Inflammatory macrophage treated with lipopolysaccharide for 1 hour (primary cell): ENCODE results near the gene DLEC1.
A peak's percentile ranks its signal among the peaks of the same experiment; 100 is the strongest.

ENCODE experiments used
- DNase-seq, 2 donors: peaks; one replicate each; pipeline ENCODE4 v3.0.0-alpha.2; 2020 to 2022

Gene DLEC1, protein sequence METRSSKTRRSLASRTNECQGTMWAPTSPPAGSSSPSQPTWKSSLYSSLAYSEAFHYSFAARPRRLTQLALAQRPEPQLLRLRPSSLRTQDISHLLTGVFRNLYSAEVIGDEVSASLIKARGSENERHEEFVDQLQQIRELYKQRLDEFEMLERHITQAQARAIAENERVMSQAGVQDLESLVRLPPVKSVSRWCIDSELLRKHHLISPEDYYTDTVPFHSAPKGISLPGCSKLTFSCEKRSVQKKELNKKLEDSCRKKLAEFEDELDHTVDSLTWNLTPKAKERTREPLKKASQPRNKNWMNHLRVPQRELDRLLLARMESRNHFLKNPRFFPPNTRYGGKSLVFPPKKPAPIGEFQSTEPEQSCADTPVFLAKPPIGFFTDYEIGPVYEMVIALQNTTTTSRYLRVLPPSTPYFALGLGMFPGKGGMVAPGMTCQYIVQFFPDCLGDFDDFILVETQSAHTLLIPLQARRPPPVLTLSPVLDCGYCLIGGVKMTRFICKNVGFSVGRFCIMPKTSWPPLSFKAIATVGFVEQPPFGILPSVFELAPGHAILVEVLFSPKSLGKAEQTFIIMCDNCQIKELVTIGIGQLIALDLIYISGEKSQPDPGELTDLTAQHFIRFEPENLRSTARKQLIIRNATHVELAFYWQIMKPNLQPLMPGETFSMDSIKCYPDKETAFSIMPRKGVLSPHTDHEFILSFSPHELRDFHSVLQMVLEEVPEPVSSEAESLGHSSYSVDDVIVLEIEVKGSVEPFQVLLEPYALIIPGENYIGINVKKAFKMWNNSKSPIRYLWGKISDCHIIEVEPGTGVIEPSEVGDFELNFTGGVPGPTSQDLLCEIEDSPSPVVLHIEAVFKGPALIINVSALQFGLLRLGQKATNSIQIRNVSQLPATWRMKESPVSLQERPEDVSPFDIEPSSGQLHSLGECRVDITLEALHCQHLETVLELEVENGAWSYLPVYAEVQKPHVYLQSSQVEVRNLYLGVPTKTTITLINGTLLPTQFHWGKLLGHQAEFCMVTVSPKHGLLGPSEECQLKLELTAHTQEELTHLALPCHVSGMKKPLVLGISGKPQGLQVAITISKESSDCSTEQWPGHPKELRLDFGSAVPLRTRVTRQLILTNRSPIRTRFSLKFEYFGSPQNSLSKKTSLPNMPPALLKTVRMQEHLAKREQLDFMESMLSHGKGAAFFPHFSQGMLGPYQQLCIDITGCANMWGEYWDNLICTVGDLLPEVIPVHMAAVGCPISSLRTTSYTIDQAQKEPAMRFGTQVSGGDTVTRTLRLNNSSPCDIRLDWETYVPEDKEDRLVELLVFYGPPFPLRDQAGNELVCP (N-terminal part only)

DNA sequence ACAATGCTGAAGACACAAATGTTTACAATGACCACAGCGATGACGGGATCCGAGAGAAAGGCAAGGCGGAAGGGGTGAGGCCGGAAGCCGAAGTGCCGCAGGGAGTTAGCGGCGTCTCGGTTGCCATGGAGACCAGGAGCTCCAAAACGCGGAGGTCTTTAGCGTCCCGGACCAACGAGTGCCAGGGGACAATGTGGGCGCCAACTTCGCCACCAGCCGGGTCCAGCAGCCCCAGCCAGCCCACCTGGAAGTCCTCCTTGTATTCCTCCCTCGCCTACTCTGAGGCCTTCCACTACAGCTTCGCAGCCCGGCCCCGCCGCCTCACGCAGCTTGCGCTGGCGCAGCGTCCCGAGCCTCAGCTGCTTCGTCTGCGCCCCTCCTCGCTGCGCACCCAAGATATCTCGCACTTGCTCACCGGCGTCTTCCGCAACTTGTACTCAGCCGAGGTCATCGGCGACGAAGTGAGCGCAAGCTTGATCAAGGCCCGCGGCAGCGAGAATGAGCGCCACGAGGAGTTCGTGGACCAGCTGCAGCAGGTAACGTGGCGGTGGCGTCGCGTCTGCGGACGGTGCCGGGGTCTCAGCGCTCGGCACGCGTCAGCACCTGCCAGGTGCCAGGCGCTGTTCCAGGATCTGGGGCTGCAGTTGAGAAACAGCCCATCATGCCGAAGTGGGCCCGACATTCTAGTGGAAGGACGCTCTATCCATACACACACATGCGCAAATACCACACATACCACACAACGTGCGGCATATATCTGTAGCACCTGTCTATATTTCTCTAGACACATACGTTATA, at the start of gene DLEC1:
TSS of gene DLEC1 (plus strand) at position 108 of the 798 bp plus-strand sequence. CDS start at position 126, 18 bp downstream.
- peak; percentile 57 to 76 for DNase-seq

DNA sequence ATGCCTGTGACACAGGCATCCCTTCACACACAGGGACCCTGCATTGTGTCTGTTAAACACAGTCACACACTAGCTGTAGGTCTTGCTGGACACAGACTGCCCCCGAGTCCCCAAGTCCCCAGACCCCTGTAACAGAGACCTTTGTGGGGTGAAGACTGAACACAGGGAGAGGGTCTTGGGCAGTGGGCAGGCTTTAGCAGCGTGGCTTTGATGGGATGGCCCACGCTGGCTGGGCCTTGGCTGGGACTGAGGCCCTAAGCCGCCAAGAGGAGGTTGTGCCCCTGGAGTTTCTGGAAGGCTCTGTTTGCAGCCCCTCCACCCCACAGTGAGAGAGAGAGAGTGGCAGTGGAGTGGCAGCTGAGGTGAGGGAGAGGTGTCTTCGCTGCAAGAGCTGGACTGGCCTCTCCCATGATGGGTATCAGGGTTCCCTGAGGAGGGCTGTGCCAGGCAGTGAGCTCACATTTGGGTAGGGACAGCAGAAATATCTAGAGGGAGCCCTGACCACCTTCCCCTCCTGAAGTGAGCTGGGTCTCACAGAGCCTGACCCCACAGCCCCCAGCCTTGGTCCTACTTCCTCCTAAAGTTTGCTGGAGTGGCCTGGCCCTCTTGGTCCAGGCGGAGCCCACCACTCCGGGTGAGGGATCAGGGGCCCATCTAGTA, 49.1 kb upstream of the DLEC1 start:
- DNase-seq, result no peak

DNA sequence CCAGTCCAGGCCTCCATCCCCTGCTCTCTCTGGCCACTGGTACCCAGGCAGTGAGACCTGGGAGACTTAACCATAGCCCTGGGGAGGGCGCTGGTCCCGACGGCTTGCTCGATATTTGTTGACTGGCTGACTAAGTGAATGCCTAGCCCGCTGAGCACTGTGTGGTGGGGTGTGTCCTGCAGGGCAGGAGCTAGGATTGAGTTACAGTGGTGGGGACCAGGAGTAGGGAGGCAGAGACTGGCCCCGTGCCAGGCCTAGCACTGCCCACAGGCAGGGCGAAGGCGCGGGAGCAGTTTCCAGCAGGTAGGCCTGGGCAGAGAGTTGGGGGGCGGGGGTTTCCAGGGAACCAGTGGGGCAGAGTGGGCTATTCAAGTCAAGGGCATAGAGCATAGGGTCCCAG, 48.5 kb upstream of the DLEC1 start, which contains the start of gene VILL:
TSS of gene VILL (plus strand) at position 260 of the 400 bp plus-strand sequence. CDS start 2,887 bp downstream, outside the sequence.
- no peak for DNase-seq

DNA sequence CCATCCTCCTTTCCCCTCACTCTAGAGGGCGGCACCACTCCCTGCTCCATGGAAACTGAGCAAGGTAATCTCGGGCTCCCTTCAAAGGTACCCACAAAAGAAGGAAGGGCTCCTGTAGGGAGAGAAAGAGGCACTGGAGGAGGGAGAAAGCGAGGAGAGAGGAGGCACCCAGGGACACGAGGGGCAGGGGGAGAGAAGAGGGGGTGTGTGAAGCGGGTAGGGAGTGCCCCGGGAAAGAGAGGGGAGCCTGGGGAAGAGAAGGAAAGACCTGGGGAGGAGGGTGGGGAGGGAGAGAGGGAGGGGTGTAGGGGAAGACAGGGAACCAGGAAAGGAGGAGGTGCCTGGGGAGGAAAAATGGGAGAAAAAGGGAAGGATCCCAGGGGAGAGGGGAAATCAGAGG, 47.9 kb upstream of the DLEC1 start:
- DNase-seq, result no peak

DNA sequence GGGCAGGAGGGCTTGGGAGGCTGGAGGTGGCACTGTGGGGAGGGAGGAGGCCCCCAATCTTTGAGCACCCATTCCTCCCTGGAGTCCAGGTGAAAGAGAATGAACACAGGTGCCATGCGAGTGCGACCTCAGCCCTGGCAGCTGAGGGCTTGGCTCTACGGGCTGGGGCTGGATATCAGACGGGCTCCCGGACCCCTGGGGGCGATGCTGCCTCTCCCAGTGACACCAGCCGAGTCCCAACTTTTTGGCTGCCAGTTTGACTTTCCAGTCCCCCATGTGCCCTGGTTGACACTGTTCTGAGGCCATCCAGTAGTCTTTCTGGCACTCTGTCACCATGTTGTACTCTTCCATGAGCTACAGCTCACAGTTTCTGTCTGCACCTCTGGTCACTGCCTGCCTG, 47.2 kb upstream of the DLEC1 start:
- DNase-seq, result no peak

DNA sequence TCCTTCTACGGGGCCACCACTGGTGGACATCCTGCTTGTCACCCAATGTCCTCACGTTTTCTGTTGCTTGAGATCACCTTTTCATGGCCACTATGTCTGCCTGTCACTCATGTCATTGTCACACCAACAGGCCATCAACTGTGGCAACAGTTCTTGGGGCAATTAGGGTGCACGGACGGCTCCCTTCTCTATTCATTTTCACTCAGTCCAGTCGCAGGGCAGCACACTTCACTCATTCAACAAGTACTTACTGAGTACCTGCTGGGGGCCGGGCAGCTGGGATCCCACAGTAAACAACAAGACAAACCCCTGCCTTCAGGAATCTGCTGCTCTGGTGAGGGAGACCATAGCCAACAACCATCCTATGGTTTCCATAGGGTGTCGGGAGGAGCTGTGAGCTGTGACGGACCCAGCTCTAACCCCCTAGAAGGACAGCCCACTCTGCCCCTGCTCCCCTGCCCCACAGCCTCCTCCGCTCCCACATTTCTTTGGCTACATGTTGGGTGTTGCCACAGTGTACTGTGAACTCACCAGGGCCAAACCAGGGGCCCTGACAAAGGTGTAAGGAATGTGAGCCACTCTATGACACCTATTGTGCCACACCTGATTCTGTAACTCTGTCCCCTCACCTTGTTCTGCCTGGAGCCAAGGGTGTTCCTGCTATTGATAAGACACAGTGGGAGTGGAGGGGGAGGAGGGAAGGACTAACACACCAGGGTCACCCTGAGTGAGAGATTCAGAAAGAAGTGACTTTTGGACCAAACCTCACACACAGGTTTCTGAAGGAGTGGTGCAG, 46.5 kb upstream of the DLEC1 start:
- DNase-seq, result no peak

DNA sequence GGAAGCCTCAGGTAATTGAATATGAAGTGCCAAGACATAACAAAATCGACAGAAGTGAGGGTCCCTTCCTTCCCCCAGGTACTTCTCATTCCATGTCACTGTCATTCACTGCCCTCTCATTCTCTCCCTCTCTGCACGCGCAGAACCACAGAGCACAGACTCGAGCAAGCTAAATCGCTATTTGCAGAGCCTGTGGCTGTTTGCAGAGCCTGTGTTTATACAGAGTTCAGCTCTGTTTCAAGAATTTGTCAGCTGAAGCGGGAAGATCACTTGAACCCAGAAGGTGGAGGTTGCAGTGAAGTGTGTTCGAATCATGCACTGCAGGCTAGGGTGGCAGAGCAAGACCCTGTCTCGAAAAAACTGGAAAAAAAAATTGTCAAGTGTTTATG, 45.9 kb upstream of the DLEC1 start:
- no peak for DNase-seq

DNA sequence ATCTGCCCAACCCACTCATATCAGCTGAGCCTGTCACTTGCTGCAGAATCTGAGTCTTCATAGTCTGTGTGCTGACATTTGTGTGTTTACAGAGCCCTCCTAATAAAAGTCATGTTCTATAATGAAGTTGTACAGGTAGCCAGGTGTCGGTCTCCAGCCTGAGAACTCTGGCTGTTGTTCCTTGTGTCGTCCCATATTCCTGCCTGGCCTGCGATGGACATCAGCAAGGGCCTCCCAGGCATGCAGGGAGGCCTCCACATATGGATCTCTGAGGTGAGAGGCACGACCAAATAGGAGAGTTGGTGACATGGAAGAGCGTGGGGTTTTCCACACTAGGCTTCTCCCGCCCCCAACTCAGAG, 45.6 kb upstream of the DLEC1 start:
- DNase-seq, result peak in 1 of 2 donors; percentile 23

DNA sequence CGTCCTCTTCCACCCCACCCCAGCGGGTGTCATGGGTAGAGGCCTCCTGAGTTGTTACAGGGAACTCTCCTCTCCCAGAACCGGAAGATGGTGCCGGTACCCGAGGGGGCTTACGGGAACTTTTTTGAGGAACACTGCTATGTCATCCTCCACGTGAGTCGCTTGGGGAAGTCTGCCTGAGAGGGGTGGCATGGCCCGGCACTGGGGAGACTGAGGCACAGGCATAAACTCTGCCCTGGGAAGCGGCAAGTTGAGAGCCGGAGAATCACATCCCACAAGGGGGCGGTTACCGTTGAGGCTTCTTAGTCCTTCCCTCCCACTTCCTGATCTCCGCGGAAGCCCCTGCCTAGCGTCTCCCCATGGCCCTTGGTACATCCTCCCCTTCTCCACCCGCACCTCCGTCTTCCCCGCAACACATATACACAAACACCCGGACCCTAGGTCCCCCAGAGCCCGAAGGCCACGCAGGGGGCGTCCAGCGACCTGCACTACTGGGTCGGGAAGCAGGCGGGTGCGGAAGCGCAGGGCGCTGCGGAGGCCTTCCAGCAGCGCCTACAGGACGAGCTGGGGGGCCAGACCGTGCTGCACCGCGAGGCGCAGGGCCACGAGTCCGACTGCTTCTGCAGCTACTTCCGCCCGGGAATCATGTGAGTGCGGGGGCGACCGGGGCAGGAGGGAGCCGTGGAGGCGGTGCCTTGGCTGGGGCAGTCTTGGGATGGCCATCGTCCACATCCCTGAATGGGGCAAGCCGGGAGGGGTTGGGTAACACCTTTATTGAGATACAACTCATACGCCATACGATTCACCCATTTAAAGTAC, 45.0 kb upstream of the DLEC1 start:
- DNase-seq, result peak; percentile 89 to 98

DNA sequence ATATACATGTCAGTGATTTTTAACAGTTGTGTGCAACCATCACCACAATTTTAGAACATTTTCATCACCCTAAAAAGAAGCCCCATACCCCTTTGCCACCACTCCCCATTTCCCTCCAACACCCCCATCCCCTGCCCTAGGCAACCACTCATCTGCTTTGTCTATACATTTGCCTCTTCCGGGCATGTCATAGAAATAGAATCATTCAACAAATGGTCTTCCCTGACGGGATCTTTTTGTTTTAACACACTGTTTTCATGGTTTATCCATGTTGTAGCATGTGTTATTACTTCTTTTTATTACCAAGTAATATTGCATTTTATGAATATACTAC, 44.4 kb upstream of the DLEC1 start:
- no peak for DNase-seq

DNA sequence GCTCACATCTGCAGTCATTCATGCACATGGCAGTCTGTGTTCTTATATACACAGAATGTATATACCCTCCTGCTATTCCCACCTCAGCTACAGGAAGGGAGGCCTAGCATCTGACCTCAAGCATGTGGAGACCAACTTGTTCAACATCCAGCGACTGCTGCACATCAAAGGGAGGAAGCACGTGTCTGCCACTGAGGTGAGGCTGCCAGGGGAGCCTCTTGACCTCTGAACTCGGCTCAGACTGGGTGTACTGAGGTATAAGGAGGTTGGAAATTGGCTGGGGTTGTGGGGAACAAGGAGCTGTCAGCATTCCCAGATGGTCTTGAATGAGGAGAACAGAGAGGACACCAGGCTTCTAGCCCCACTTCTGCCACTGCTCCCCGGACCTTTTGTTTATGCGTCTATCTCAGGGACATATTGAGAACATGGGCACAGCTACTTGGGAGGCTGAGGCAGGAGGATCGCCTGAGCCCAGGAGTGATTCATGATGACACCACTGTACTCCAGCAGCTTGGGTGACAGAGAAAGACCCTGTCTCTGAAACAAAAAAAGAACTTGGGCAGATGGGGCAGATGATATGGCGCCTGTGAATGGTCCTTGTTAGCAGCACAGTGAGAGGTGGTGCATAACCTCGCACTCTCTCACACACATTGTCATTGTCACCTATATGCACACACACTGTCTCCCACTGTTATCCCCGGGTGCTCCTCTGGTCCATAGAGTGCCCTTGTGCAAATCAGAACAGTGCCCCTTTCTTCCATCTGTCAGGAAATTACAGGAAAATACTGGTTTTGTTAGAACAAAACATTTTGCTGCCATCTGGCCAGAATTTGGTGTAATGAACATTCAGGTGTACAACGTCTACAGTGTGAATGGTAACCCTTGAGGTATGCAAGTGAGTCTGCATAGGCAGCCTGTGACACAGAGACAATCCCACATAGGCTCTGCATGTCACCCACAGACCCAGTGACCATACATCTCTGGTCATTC, 43.1 kb upstream of the DLEC1 start:
- DNase-seq, result no peak

DNA sequence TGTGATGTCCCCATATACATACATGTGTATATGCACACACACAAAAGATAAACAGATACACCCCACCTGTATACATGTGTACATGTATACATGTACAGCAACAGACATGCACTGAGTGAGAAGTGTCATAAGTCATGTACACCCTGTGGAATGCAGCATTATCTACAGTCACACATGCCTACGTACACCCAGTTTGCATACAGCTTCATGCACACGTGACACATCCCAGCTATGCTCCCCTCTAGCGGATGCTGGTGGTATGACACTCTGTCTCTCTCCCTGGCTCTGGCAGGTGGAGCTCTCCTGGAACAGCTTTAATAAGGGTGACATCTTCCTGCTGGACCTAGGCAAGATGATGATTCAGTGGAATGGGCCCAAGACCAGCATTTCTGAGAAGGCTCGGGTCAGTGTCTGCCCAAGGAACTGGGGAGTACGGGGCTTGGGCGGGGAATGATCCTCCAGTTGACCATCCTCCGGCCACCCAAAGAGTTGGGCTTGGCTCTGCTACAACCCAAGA, 42.2 kb upstream of the DLEC1 start:
- peak; percentile 75 to 95 for DNase-seq

DNA sequence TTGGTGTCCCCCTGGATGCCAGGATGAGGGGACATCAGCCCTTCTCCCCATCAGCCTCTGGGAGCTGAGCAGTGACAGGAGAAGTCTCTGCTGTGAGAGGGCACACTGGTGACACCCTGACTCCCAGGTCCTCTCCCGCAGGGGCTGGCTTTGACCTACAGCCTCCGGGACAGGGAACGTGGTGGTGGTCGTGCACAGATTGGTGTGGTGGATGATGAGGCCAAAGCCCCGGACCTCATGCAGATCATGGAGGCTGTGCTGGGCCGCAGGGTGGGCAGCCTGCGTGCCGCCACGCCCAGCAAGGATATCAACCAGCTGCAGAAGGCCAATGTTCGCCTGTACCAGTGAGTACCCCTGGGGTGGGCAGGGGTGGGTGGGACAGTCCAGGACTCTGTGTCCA, 41.7 kb upstream of the DLEC1 start:
- DNase-seq, result no peak

DNA sequence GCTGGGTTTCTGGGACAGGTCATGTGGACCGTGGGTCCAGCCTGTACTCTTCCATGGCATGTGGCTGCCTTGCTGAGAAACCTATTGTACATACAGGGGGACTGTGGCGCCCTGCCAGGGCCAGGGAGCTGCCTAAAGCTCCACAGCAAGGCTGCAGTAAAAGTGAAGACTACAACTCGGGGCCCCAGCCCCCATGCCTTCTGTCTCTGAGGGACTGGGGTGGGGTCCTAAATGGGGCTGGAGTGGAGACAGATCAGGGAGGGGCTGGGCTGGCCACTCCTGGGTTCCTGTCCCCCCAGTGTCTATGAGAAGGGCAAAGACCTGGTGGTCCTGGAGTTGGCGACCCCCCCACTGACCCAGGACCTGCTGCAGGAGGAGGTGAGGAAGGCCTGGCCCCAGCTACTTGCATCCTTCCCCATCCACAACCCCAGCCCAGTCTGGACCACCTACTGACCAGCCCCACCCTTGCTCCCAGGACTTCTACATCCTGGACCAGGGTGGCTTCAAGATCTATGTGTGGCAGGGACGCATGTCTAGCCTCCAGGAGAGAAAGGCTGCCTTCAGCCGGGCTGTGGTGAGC, 41.1 kb upstream of the DLEC1 start:
- no peak for DNase-seq

DNA sequence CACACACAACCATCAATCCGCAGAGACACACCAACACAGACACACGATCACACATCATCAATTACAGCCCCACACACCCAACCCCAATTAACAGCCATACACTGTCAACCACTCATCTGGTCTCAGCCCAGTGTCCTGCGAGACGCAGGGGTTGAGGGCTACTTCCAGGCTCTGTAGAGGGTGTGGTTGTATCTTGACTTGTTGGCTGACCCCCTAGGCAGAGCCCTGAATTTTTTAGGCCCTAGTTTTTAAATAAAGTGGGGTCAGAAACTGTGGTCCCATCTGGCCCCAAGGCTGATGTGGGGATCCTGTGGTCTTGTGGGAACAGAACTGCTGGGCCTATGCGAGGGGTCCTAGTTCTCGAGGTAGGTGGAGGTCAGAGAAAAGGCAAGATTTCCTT, 39.2 kb upstream of the DLEC1 start:
- no peak for DNase-seq

DNA sequence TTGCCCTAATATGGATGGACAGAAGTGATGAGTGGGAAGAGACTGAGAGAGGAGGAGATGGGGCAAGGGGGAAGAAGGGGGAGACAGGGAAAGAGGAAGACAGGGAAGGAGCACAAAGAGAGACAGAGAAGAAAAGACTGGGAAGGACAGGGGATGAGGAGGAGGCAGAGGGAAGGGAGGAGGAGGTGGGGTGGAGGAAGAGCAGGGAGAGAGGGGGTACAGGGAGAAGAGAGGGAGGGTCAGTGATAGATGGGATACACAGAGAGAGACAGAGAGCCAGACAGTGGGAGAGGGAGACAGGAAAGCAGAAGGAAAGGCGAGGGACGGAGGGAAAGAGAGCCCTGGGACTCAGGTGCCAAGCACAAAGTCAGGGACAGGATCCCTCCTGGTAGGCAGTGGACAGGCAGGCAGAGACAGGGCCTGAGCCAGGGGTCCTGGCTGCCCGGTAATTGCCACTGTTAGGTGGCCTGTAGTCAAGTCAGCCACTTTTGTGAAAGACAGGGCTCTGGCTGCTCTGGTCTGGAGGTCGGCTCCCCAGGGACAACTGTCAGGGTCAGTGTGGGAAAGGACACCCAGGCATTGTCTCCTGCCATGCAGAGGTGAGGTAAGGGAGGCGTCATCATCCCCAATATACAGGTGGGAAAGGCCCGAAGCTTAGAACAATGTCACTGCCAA, 38.6 kb upstream of the DLEC1 start:
- DNase-seq, result no peak

DNA sequence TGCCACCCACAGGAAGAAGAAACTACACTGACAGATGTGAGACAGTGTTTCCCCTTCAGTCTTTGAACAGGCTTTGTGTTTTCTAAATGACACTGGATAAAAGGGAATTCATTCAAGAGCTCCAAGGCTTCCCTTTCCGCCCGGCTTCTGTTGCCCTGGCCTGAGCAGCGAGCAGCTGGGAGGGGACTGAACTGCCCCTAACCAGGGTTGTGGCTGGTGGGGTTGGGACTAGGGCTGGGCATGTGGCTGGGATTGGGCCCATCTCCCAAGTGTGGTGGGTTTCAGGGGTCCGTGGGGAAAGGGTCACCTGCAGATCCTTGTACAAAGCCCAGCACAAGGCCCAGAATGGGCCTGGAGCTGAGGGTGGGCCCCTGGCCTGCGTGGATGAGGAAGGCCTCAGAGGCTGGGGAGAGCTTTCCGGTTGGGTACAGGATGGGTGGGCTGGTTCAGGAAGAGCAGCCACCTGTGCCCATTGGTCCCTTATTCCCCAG, 38.0 kb upstream of the DLEC1 start:
- no peak for DNase-seq
